ENCODE measurements around the gene CROCC2.

CROCC2 gene

DNA sequence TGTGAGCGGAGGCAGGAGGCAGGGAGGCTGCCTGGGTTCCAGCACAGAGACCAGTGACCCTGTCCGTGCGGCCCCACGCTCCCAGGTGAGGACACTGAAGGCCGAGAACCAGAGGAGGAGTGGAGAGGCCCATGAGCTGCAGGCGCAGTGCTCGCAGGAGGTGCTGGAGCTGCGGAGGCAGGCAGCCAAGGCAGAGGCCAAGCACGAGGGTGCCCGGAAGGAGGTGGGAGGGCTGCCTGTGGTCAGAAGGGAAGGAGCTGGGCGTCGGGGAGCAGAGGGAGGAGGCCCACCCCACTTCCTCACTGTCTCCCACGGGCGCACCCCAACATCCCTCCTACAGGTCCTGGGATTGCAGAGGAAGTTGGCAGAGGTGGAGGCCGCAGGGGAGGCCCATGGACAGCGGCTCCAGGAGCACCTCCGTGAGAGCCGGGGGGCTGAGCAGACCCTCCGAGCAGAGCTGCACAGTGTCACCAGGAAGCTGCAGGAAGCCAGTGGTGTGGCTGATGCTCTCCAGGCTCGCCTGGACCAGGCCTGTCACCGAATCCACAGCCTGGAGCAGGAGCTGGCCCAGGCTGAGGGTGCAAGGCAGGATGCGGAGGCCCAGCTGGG, 59.3 kb downstream of the CROCC2 start:
- Histone ChIP-seq H3K4me1 (ENCODE audit: control insufficient read depth in 1 of 2, insufficient read depth in 2 of 2, low read length in 2 of 2) (peaks cover 0 to 8% of the 10 kb centered on the region in 2 donors), H3K36me3 (ENCODE audit: control insufficient read depth in 1 of 2, insufficient read depth in 2 of 2, low read length in 2 of 2) (no peaks in the 10 kb centered on the region), H3K27ac (ENCODE audit: low read length) (no peak overlapping the region), H3K9me3 (ENCODE audit: control insufficient read depth in 1 of 2, low read length in 2 of 2) (no peaks in the 10 kb centered on the region), H3K27me3 (ENCODE audit: low read depth, low read length) (no peaks in the 10 kb centered on the region), H3K4me3 (ENCODE audit: low read depth in 1 of 2, low read length in 2 of 2) (no peak overlapping the region)

- Histone ChIP-seq H3K27ac (ENCODE audit: low read length) (no peak overlapping the region), H3K4me1 (ENCODE audit: control insufficient read depth in 1 of 2, insufficient read depth in 2 of 2, low read length in 2 of 2) (peaks cover 0 to 3% of the 10 kb centered on the region in 2 donors)
Measured at GRCh38 chr2:240965905-240966456, 59.8 kb downstream of the CROCC2 start.

DNA sequence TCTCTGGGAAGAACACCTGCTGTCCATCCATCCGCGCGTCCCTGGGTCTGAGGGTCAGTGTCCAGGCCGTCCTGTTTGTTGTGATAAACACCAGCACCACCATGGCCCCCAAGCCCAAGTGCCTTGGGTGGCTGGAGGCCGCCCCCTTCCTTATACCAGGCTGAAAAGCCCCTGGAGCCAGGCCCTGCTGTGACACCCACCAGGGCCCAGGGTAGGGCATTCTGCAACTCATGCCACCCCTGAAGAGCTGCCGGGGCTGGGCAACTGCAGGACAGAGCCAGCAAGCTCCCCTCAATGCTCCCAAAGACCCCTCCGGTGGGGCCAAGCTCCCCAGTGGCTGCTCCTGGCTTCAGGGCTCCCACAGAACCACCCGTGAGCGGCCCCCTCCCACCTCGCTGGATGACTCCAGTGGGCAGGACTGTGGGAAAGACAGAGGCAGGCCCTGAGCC, 60.3 kb downstream of the CROCC2 start:
- no peaks in the 10 kb centered on the region for H3K36me3 ChIP-seq (ENCODE audit: control insufficient read depth in 1 of 2, insufficient read depth in 2 of 2, low read length in 2 of 2)
- H3K27me3 ChIP-seq (ENCODE audit: low read depth, low read length): no peaks in the 10 kb centered on the region
- no peak overlapping the region for H3K4me3 ChIP-seq (ENCODE audit: low read depth in 1 of 2, low read length in 2 of 2)
- H3K27ac ChIP-seq (ENCODE audit: low read length): no peak overlapping the region
- no peaks in the 10 kb centered on the region for H3K4me1 ChIP-seq (ENCODE audit: control insufficient read depth in 1 of 2, insufficient read depth in 2 of 2, low read length in 2 of 2)
- H3K9me3 ChIP-seq (ENCODE audit: control insufficient read depth in 1 of 2, low read length in 2 of 2): no peaks in the 10 kb centered on the region

More at GRCh38 chr2:240965905-240966456, 59.8 kb downstream of the CROCC2 start:
- Histone ChIP-seq H3K36me3 (ENCODE audit: control insufficient read depth in 1 of 2, insufficient read depth in 2 of 2, low read length in 2 of 2) (no peaks in the 10 kb centered on the region), H3K9me3 (ENCODE audit: control insufficient read depth in 1 of 2, low read length in 2 of 2) (no peaks in the 10 kb centered on the region), H3K27me3 (ENCODE audit: low read depth, low read length) (no peaks in the 10 kb centered on the region), H3K4me3 (ENCODE audit: low read depth in 1 of 2, low read length in 2 of 2) (no peak overlapping the region)

DNA sequence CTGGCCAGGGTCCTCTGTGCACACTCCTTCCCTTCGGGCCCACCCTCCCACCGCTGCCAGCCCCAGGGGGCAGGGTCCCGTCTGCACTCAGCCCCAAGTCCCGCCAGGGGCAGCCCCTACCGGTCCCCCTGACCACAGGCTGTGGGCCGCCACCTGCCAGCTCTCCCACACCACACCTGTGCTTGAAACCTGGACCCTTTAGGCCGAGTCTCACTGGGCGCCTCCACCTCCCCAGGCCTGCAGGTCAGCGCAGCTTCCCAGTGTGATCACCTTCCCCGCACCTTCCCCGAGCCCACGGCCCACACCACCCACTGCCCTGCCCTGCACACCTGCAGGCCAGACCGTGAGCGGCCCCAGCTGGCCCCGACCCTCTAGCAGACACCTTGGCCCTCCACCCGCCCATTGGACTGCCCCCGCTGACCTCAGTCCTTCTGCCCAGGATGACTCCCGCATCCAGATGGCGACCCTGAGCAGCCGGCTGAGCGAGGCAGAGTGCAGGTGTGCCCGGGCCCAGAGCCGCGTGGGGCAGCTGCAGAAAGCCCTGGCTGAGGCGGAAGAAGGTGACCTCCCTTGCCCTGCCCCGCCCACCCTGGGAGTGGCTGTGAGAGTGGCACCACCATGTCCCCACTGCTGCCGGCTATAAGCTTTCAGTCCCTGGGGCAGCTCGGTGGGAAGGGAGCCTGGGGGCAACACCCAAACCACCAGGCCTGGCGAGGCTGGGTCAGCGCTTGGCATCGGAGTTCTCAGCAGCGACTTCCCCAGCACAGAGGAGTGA, 61.0 kb downstream of the CROCC2 start:
- no peaks in the 10 kb centered on the region for H3K27me3 ChIP-seq (ENCODE audit: low read depth, low read length)
- no peak overlapping the region for H3K27ac ChIP-seq (ENCODE audit: low read length)
- H3K36me3 ChIP-seq (ENCODE audit: control insufficient read depth in 1 of 2, insufficient read depth in 2 of 2, low read length in 2 of 2): no peaks in the 10 kb centered on the region

DNA sequence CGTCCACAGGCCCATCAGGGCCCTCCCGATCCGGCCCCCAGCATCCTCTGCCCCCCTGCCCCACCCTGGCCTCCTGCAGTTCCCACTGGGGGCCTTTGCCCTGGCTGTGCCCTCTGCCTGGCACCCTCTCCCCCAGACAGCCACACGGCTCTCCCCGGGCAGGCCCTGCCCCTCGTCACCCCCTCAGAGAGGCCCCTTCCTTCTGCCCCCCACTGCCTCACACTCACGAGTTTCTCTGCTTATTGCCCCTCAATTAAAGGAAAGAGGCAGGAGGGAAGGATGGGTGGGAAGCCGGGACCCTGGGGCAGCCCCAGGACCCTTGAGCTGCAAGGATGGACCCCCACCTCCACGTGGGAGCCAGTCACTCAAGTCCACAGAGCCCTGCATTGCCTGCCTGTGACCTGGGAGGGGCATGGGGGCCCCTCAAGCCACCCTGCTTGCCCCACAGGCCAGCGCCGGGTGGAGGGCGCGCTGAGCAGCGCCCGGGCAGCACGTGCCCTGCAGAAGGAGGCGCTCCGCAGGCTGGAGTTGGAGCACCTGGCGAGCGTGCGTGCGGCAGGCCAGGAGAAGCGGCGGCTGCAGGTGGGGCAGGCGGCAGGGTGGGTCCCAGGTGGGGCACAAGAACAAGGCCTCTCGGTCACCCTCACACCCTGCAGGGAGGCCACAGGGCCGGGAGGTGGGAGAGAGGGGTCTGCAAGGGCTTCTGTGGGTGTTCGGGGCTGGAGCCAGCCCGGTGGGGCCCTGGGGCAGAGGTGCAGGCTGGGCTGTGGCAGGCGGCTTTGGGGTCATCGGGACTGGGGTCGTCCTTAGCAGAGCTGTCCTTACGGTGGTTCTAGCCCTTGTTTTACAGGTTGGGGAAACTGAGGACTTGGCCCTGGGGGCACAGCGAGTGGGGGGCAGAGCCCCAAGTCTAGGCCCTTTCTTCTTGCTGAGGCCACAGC, 61.8 kb downstream of the CROCC2 start:
- Histone ChIP-seq H3K27me3 (ENCODE audit: low read depth, low read length) (no peaks in the 10 kb centered on the region), H3K36me3 (ENCODE audit: control insufficient read depth in 1 of 2, insufficient read depth in 2 of 2, low read length in 2 of 2) (no peaks in the 10 kb centered on the region)

More for the DNA sequence above, 61.0 kb downstream of the CROCC2 start:
- Histone ChIP-seq H3K4me3 (ENCODE audit: low read depth in 1 of 2, low read length in 2 of 2) (no peak overlapping the region), H3K4me1 (ENCODE audit: control insufficient read depth in 1 of 2, insufficient read depth in 2 of 2, low read length in 2 of 2) (no peaks in the 10 kb centered on the region), H3K9me3 (ENCODE audit: control insufficient read depth in 1 of 2, low read length in 2 of 2) (no peaks in the 10 kb centered on the region)

DNA sequence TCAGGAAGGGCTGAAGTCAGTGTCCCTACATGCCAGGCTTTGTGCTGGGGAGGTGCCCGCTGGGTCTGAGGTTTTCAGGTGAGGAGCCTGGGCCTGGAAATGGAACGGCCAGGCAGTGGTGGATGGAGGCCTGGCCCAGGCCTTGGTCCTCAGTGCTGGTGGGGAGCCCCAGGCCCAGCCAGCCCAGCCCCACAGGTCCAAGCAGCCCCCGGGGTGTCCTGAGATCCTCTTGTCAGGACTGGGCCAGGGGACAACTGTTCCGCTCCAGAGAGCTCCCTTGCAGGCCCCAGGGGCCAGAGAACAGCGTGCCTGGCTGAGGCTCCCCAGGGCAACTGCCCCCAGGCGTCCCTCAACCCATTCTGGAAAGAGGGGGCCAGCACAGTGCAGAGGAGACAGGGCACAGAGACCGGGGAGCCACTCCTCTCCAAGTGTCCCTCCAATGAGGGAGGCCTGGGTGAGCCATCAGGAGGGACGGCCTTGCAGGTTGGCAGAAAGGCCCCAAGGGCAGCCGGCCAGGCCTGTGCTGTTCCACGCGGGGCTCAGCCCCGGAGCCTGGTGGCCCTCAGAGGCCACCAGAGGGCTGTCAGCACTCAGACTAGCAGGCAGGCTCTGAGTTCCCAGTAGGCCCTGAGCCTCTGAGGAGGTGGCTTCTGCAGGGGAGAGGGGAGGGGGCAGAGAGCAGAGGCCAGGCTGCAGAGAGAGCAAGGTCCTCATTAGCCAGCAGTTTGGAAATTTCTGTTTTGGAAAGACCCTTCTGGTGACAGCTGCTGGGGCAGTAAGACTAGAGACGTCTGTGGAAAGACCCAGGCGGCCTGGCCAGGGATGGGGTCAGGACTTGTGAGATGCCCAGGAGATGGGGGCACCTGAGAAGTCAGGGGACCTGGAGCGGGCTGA, 62.8 kb downstream of the CROCC2 start:
- no peak overlapping the region for H3K27ac ChIP-seq (ENCODE audit: low read length)
- H3K9me3 ChIP-seq (ENCODE audit: control insufficient read depth in 1 of 2, low read length in 2 of 2): no peaks in the 10 kb centered on the region

More for the DNA sequence above, 61.8 kb downstream of the CROCC2 start:
- no peak overlapping the region for H3K4me3 ChIP-seq (ENCODE audit: low read depth in 1 of 2, low read length in 2 of 2)
- no peaks in the 10 kb centered on the region for H3K9me3 ChIP-seq (ENCODE audit: control insufficient read depth in 1 of 2, low read length in 2 of 2)
- H3K27ac ChIP-seq (ENCODE audit: low read length): no peak overlapping the region
- no peaks in the 10 kb centered on the region for H3K4me1 ChIP-seq (ENCODE audit: control insufficient read depth in 1 of 2, insufficient read depth in 2 of 2, low read length in 2 of 2)

GRCh38 chr2:240970104-240970503, 64.0 kb downstream of the CROCC2 start:
- Histone ChIP-seq H3K27me3 (ENCODE audit: low read depth, low read length) (no peaks in the 10 kb centered on the region), H3K36me3 (ENCODE audit: control insufficient read depth in 1 of 2, insufficient read depth in 2 of 2, low read length in 2 of 2) (no peaks in the 10 kb centered on the region), H3K27ac (ENCODE audit: low read length) (no peak overlapping the region), H3K9me3 (ENCODE audit: control insufficient read depth in 1 of 2, low read length in 2 of 2) (no peaks in the 10 kb centered on the region), H3K4me1 (ENCODE audit: control insufficient read depth in 1 of 2, insufficient read depth in 2 of 2, low read length in 2 of 2) (no peaks in the 10 kb centered on the region), H3K4me3 (ENCODE audit: low read depth in 1 of 2, low read length in 2 of 2) (no peak overlapping the region)

More for the DNA sequence above, 62.8 kb downstream of the CROCC2 start:
- H3K27me3 ChIP-seq (ENCODE audit: low read depth, low read length): no peaks in the 10 kb centered on the region
- no peaks in the 10 kb centered on the region for H3K4me1 ChIP-seq (ENCODE audit: control insufficient read depth in 1 of 2, insufficient read depth in 2 of 2, low read length in 2 of 2)
- H3K4me3 ChIP-seq (ENCODE audit: low read depth in 1 of 2, low read length in 2 of 2): no peak overlapping the region
- H3K36me3 ChIP-seq (ENCODE audit: control insufficient read depth in 1 of 2, insufficient read depth in 2 of 2, low read length in 2 of 2): no peaks in the 10 kb centered on the region

DNA sequence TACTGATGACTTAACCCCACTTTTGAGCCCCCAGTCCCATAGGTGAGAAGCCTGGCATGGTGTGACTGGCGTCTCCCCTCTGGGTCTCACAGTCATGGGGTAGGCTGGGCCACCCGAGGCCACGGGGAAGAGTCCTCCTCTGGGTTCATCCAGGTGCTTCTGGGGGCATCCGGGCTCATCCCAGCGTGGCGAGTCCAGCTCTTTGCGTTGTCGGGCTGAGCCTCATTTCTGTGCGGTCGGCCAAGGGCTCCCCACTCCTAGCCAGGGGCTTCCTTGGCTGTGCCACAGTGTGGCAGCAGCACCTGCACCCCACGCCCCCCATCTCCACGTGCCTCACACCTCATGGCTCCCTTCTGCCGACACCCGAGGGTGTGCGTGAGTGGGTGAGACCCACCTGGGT, 64.7 kb downstream of the CROCC2 start:
- no peaks in the 10 kb centered on the region for H3K4me1 ChIP-seq (ENCODE audit: control insufficient read depth in 1 of 2, insufficient read depth in 2 of 2, low read length in 2 of 2)
- no peak overlapping the region for H3K4me3 ChIP-seq (ENCODE audit: low read depth in 1 of 2, low read length in 2 of 2)
- H3K27me3 ChIP-seq (ENCODE audit: low read depth, low read length): no peaks in the 10 kb centered on the region
- H3K36me3 ChIP-seq (ENCODE audit: control insufficient read depth in 1 of 2, insufficient read depth in 2 of 2, low read length in 2 of 2): no peaks in the 10 kb centered on the region
- H3K9me3 ChIP-seq (ENCODE audit: control insufficient read depth in 1 of 2, low read length in 2 of 2): no peaks in the 10 kb centered on the region
- no peak overlapping the region for H3K27ac ChIP-seq (ENCODE audit: low read length)

- Histone ChIP-seq H3K9me3 (ENCODE audit: control insufficient read depth in 1 of 2, low read length in 2 of 2) (no peaks in the 10 kb centered on the region), H3K4me1 (ENCODE audit: control insufficient read depth in 1 of 2, insufficient read depth in 2 of 2, low read length in 2 of 2) (no peaks in the 10 kb centered on the region), H3K4me3 (ENCODE audit: low read depth in 1 of 2, low read length in 2 of 2) (no peak overlapping the region), H3K27me3 (ENCODE audit: low read depth, low read length) (no peaks in the 10 kb centered on the region), H3K36me3 (ENCODE audit: control insufficient read depth in 1 of 2, insufficient read depth in 2 of 2, low read length in 2 of 2) (no peaks in the 10 kb centered on the region), H3K27ac (ENCODE audit: low read length) (no peak overlapping the region)
Measured at GRCh38 chr2:240972201-240972600, 66.1 kb downstream of the CROCC2 start.
